Naive thymus-derived CD4-positive, alpha-beta T cell (primary cell): ENCODE measurements around the gene RABAC1. TPM values are rescaled to one million over a fixed set of nuclear protein-coding genes. Genes with fewer than 3 reads are reported as not detected.

Source experiments
- ATAC-seq: fragments of 150-1000 bp; cut with Tn5 transposase; 2 replicates; pipeline ENCODE4 v1.10.0; 2021; ENCODE audit warnings: mild to moderate bottlenecking, moderate library complexity
- CTCF ChIA-PET: fragments of 350-600 bp; sonication (Branson Sonifier 250); formaldehyde crosslinking; loops from one replicate; lab custom pipeline; 2021; ENCODE audit warnings: antibody characterized with exemption; lab: Charles Lee
- POLR2A ChIA-PET: fragments of 350-600 bp; sonication (Branson Sonifier 250); formaldehyde crosslinking; loops from one replicate; lab custom pipeline; 2021; ENCODE audit warnings: antibody characterized with exemption, inconsistent platforms; lab: Charles Lee
- DNase-seq, 9 donors: peaks; one replicate each; pipeline versions ENCODE4 v3.0.0 to v3.0.0-alpha.2; 2020 to 2022; ENCODE audit warnings: mixed read lengths in 1 of 9
- H3K27ac ChIP-seq: one replicate; pipeline ENCODE4 v1.7.0; 2013; ENCODE audit warnings: mild to moderate bottlenecking, low read depth, low read length, moderate library complexity
- H3K27me3 ChIP-seq, 2 donors: one replicate each; pipeline ENCODE4 v1.7.0; 2013; ENCODE audit warnings: low read length in 2 of 2, mild to moderate bottlenecking in 2 of 2, moderate library complexity in 2 of 2; ENCODE audit not compliant: control insufficient read depth in 2 of 2, insufficient read depth in 2 of 2
- H3K36me3 ChIP-seq, 3 experiments: 1 replicate in 2 of 3; 2 replicates in 1 of 3; pipeline ENCODE4 v1.7.0; 2013; ENCODE audit warnings: low read length in 3 of 3, mild to moderate bottlenecking in 3 of 3, moderate library complexity in 1 of 3; ENCODE audit not compliant: insufficient read depth in 3 of 3, control insufficient read depth in 2 of 3
- H3K4me1 ChIP-seq, 2 donors: one replicate each; pipeline ENCODE4 v1.7.0; 2013; ENCODE audit warnings: low read length in 2 of 2, mild to moderate bottlenecking in 2 of 2, moderate library complexity in 1 of 2; ENCODE audit not compliant: control insufficient read depth in 2 of 2, insufficient read depth in 2 of 2
- H3K4me3 ChIP-seq: 2 replicates; pipeline ENCODE4 v1.7.0; 2013; ENCODE audit warnings: mild to moderate bottlenecking, low read length
- H3K9me3 ChIP-seq, 3 experiments: 1 replicate in 2 of 3; 2 replicates in 1 of 3; pipeline ENCODE4 v1.7.0; 2013; ENCODE audit warnings: low read length in 3 of 3; ENCODE audit not compliant: control insufficient read depth in 2 of 3
- H3K27ac Mint-ChIP-seq, 9 donors: one replicate each; pipeline ENCODE4 v1.8.0; 2020 to 2022; ENCODE audit warnings: mixed read lengths in 9 of 9, mild to moderate bottlenecking in 8 of 9, moderate library complexity in 5 of 9, inconsistent platforms in 2 of 9
- H3K27me3 Mint-ChIP-seq, 5 donors: one replicate each; pipeline ENCODE4 v1.8.0; 2021 to 2022; ENCODE audit warnings: mixed read lengths in 5 of 5, mild to moderate bottlenecking in 1 of 5
- H3K36me3 Mint-ChIP-seq, 5 donors: one replicate each; pipeline ENCODE4 v1.8.0; 2020 to 2022; ENCODE audit warnings: mixed read lengths in 5 of 5, mild to moderate bottlenecking in 3 of 5, inconsistent platforms in 1 of 5
- H3K4me1 Mint-ChIP-seq, 7 donors: one replicate each; pipeline ENCODE4 v1.8.0; 2020 to 2022; ENCODE audit warnings: mixed read lengths in 7 of 7, mild to moderate bottlenecking in 3 of 7, inconsistent platforms in 1 of 7
- H3K4me3 Mint-ChIP-seq, 10 donors: one replicate each; pipeline ENCODE4 v1.8.0; 2020 to 2022; ENCODE audit warnings: mild to moderate bottlenecking in 10 of 10, mixed read lengths in 10 of 10, moderate library complexity in 6 of 10, inconsistent platforms in 2 of 10
- H3K9me3 Mint-ChIP-seq, 11 donors: one replicate each; pipeline ENCODE4 v1.8.0; 2020 to 2022; ENCODE audit warnings: mixed read lengths in 11 of 11, mild to moderate bottlenecking in 4 of 11, inconsistent platforms in 1 of 11, moderate library complexity in 1 of 11
- intact Hi-C, 2 donors: fragments of 100-400 bp; cut with micrococcal nuclease; formaldehyde crosslinking; loops; one replicate each; pipeline ENCODE4 v1.15.1; 2023
- polyA plus RNA-seq, 2 donors: library from polyadenylated mRNA; unstranded; fragments of 300-500 nt; fragmentation: Illumina TruSeq; gene quantifications; one replicate each; pipeline ENCODE4 v1.2.3, GENCODE V29; 2021
- total RNA-seq, 6 experiments: library from RNA in 5 of 6; stranded (reverse) in 5 of 6; gene quantifications; 1 replicate in 5 of 6; 2 replicates in 1 of 6; pipeline ENCODE4 v1.2.3 and lab custom pipeline; 2021 to 2026

RABAC1 gene
- total and polyA plus RNA-seq, 7 experiments from 2014 or later, result 70.4 to 187 (median 86.4) TPM

DNA sequence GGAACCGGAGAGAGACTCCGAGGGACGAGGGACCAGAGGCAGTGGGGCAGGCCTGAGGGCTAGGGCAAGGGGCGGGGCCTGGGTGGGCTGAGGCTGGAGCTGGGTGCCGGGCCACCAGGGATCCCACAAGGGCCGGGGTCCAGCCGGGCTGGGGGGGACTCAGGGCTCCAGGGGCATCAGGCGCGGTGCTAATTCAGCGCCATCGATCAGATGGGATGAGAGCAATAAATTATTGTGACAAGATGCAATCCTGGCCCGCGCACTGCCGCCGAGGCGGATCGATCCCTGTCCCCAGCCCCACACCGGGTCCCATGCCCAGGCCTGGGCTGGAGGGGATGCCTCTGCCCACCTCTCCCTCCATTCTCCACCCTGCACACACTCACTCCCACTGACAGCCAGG, 36.5 kb downstream of the RABAC1 start:
- Mint-ChIP-seq H3K4me3 (peak overlapping the region in 1 of 10 donors; percentile 39), H3K36me3 (peaks cover 0 to 8% (median 4%) of the 10 kb centered on the region in 5 donors), H3K27ac (peak overlapping the region in 1 of 9 donors; percentile 60), H3K4me1 (peaks cover 14 to 22% (median 17%) of the 10 kb centered on the region in 7 donors), H3K27me3 (peaks cover 0 to 17% (median 9%) of the 10 kb centered on the region in 5 donors), H3K9me3 (peaks cover 0 to 3% (median 0%) of the 10 kb centered on the region in 11 donors)
- ATAC-seq (no peak), DNase-seq (no peak)
- ChIA-PET POLR2A (interaction anchor here (1.0 to 1.5 kb wide), 3 partner anchors 11 to 62 kb away, joined by 3 to 4 read pairs (median 4); partner anchors contain the start of gene RPS19), CTCF (interaction anchor here (1.0 kb wide), 1 partner anchor 127 kb away, joined by 4 read pairs; no protein-coding TSS in a partner anchor)
- Histone ChIP-seq H3K36me3 (no peaks in the 10 kb centered on the region), H3K27ac (no peak overlapping the region), H3K9me3 (no peaks in the 10 kb centered on the region), H3K4me3 (no peak overlapping the region), H3K4me1 (peaks cover 0 to 12% of the 10 kb centered on the region in 2 donors), H3K27me3 (no peaks in the 10 kb centered on the region)
- intact Hi-C loops, result no loop called here

DNA sequence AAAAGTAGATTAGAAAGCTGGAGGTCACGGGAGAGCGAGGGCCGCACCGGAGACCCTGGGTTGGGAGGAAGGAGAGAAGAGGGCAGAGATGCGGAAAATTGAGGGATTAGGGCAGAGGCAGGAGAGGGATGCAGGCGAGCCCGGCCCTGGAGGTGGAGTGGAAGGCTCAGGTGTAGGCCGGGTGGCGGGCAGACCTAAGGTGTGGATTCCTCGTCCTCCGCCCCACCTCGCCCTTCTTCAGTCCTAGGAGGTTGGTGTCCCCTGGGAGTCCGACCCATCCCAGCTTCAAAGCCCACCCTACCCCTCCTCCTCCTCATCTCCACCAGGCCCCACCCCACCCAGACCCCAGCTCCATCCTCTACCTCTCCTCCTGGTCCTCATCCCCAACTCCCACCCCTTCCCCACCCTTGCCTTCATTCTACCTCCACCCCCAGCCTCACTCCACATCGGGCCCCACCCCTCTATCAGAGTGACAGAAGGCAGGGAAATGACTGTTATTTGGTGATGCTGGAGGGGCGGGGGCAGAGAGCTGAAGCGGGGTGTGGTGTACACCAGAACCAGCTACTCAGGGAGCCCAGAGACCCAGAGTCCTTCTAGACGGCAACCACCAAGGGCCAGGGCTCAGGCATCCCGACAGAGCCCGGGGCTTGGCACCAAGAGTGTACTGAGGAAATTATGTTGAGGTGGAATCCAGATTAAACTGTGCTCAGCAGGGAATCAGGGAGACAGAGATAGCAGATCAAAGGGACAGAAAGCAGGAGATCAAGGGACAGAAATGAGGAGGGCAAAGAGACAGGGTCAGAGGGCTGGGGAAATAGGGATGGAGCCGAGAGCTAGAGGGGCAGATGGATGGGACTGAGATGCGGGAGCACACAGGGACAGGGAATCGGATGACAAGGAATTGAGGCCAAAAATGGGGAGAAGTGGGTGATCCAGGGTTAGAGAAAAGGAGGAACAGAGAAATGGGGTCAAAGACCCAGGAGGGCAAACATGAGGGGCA, 37.2 kb downstream of the RABAC1 start:
- Histone ChIP-seq H3K4me3 (no peak overlapping the region), H3K27me3 (no peaks in the 10 kb centered on the region), H3K36me3 (no peaks in the 10 kb centered on the region), H3K4me1 (peaks cover 0 to 13% of the 10 kb centered on the region in 2 donors), H3K9me3 (no peaks in the 10 kb centered on the region), H3K27ac (no peak overlapping the region)
- peaks cover 14 to 22% (median 17%) of the 10 kb centered on the region in 7 donors for H3K4me1 Mint-ChIP-seq
- H3K9me3 Mint-ChIP-seq, result peaks cover 0 to 3% (median 0%) of the 10 kb centered on the region in 11 donors
- peak overlapping the region in 5 of 9 donors; percentile 21 to 67 (median 39) for H3K27ac Mint-ChIP-seq
- intact Hi-C loops, result no loop called here
- no peak for DNase-seq
- POLR2A ChIA-PET, result interaction anchor here (0.6 to 1.7 kb wide), 5 partner anchors 10 to 61 kb away, joined by 3 to 4 read pairs (median 4); partner anchors contain the start of gene RPS19
- ATAC-seq, result no peak
- CTCF ChIA-PET, result interaction anchor here (1.0 kb wide), 1 partner anchor 127 kb away, joined by 4 read pairs; no protein-coding TSS in a partner anchor
- H3K36me3 Mint-ChIP-seq, result peaks cover 0 to 8% (median 4%) of the 10 kb centered on the region in 5 donors
- H3K27me3 Mint-ChIP-seq, result peaks cover 0 to 17% (median 9%) of the 10 kb centered on the region in 5 donors
- H3K4me3 Mint-ChIP-seq, result peak overlapping the region in 5 of 10 donors; percentile 12 to 46 (median 30)

DNA sequence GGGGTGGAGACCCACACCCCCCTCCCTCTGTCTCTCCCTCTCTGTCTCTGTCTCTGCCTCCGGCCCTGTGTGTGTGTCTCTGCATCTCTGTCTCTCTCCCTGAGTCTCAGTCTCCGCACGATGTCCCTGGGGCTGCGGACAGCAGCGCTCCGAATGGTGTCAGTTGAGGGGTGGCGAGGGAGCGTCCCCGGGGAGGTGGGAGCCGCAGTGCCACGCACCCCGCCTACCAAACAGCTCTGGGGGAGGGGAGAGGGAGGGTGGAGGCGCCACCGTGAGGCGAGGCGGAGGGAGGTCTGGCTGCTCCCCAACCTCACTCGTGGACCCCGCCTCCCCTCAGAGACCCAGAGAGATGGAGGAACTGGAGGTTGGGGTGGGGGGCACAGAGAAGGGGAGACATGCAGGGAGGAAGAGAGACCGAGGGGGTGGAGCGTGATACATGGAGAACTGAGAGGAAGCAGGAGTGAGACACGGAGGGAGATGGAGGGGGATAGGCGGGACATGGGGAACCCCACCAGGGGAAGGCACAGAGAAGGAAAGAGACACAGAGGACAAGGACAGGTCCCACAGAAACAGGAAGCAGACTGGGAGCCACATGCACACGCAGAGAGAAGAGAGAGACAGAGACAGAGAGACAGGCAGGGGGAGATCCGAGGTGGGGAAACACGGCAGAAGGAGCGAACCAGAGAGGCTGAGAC, 38.1 kb downstream of the RABAC1 start:
- Histone ChIP-seq H3K9me3 (no peaks in the 10 kb centered on the region), H3K27ac (no peak overlapping the region), H3K27me3 (peaks cover 0 to 8% of the 10 kb centered on the region in 2 donors), H3K4me1 (peaks cover 5 to 22% of the 10 kb centered on the region in 2 donors), H3K4me3 (no peak overlapping the region), H3K36me3 (no peaks in the 10 kb centered on the region)
- intact Hi-C loops, result no loop called here
- peaks cover 0 to 3% (median 0%) of the 10 kb centered on the region in 11 donors for H3K9me3 Mint-ChIP-seq
- ChIA-PET POLR2A (interaction anchor here (1.0 to 1.7 kb wide), 3 partner anchors 9 to 60 kb away, joined by 4 read pairs; partner anchors contain the start of gene RPS19), CTCF (interaction anchor here (1.0 kb wide), 1 partner anchor 126 kb away, joined by 4 read pairs; no protein-coding TSS in a partner anchor)
- H3K27me3 Mint-ChIP-seq, result peaks cover 0 to 17% (median 9%) of the 10 kb centered on the region in 5 donors
- no peak for DNase-seq
- H3K4me3 Mint-ChIP-seq, result peak overlapping the region in 5 of 10 donors; percentile 15 to 46 (median 19)
- peaks cover 14 to 22% (median 17%) of the 10 kb centered on the region in 7 donors for H3K4me1 Mint-ChIP-seq
- peak overlapping the region in 2 of 9 donors; percentile 21 to 39 for H3K27ac Mint-ChIP-seq
- peaks cover 0 to 8% (median 4%) of the 10 kb centered on the region in 5 donors for H3K36me3 Mint-ChIP-seq
- no peak for ATAC-seq

DNA sequence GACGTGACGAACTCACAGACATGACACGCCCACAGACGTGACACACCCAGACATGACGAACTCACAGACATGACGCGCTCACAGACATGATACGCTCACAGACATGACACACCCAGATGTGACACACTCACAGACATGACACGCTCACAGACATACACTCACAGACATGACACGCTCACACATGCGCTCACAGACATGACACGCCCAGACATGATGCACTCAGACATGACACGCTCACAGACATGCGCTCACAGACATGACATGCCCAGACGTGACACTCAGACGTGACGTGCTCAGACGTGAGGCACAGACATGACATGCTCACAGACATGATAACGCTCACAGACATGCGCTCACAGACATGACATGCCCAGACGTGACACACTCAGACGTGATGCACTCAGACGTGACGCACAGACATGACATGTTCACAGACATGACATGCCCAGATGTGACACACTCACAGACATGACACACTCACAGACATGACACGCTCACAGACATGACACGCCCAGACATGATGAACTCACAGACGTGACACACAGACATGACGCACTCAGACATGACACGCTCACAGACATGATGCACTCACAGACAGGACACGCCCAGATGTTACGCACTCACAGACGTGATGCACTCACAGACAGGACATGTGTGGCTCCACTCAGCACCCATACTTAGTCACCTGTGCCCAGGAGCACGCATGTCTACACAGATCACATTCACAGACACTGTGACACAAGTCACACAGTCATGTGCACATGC, 39.0 kb downstream of the RABAC1 start:
- no peak for ATAC-seq
- DNase-seq, result no peak
- peaks cover 0 to 17% (median 9%) of the 10 kb centered on the region in 5 donors for H3K27me3 Mint-ChIP-seq
- peaks cover 14 to 22% (median 17%) of the 10 kb centered on the region in 7 donors for H3K4me1 Mint-ChIP-seq
- Histone ChIP-seq H3K9me3 (no peaks in the 10 kb centered on the region), H3K27me3 (peaks cover 0 to 14% of the 10 kb centered on the region in 2 donors), H3K36me3 (no peaks in the 10 kb centered on the region), H3K4me1 (peaks cover 11 to 30% of the 10 kb centered on the region in 2 donors), H3K4me3 (no peak overlapping the region), H3K27ac (no peak overlapping the region)
- no peak overlapping the region for H3K4me3 Mint-ChIP-seq
- ChIA-PET POLR2A (interaction anchor here (0.8 to 1.7 kb wide), 6 partner anchors 9 to 47 kb away, joined by 3 to 7 read pairs (median 4); no protein-coding TSS in a partner anchor), CTCF (interaction anchor here (1.1 kb wide), 1 partner anchor 15 kb away, joined by 4 read pairs; no protein-coding TSS in a partner anchor)
- H3K36me3 Mint-ChIP-seq, result peaks cover 0 to 8% (median 4%) of the 10 kb centered on the region in 5 donors
- intact Hi-C loops, result no loop called here
- peaks cover 0 to 3% (median 0%) of the 10 kb centered on the region in 11 donors for H3K9me3 Mint-ChIP-seq
- H3K27ac Mint-ChIP-seq, result no peak overlapping the region

DNA sequence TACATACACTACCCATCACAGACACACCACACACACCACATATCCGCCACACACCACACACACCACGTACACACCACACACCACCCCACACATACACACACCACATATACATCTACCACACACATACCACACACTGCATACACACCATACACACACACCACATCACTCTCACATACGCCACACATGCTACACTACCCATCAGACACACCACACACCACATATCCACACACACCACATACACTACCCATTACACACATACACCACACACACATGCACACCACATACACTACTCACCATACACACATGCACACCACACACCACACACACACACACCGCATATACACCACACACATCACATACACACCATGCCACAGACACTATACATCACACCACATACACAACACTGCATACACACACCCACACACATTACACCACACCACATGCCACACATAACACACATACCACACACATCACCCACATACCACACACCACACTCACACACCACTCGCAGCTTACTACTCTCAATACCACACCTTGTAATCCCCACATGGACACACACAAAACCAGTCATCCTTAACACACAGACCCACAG, 40.4 kb downstream of the RABAC1 start:
- Histone ChIP-seq H3K4me3 (no peak overlapping the region), H3K27me3 (peaks cover 0 to 23% of the 10 kb centered on the region in 2 donors), H3K4me1 (peaks cover 11 to 41% of the 10 kb centered on the region in 2 donors), H3K9me3 (no peaks in the 10 kb centered on the region), H3K36me3 (no peaks in the 10 kb centered on the region), H3K27ac (no peak overlapping the region)
- peaks cover 0 to 3% (median 0%) of the 10 kb centered on the region in 11 donors for H3K9me3 Mint-ChIP-seq
- no peak overlapping the region for H3K4me3 Mint-ChIP-seq
- DNase-seq, result no peak
- H3K27ac Mint-ChIP-seq, result no peak overlapping the region
- no peak for ATAC-seq
- peaks cover 16 to 26% (median 23%) of the 10 kb centered on the region in 7 donors for H3K4me1 Mint-ChIP-seq
- intact Hi-C loops, result no loop called here
- H3K36me3 Mint-ChIP-seq, result peaks cover 0 to 8% (median 4%) of the 10 kb centered on the region in 5 donors
- ChIA-PET CTCF (interaction anchor here (0.7 to 1.1 kb wide), 3 partner anchors 14 to 47 kb away, joined by 3 to 4 read pairs (median 3); no protein-coding TSS in a partner anchor), POLR2A (interaction anchor here (0.7 to 1.7 kb wide), 5 partner anchors 8 to 46 kb away, joined by 3 to 7 read pairs (median 4); no protein-coding TSS in a partner anchor)
- peaks cover 0 to 17% (median 9%) of the 10 kb centered on the region in 5 donors for H3K27me3 Mint-ChIP-seq
